ENCODE data around the gene ARHGAP9.
A peak's percentile ranks its signal among the peaks of the same experiment; 100 is the strongest.

ARHGAP9 gene

DNA sequence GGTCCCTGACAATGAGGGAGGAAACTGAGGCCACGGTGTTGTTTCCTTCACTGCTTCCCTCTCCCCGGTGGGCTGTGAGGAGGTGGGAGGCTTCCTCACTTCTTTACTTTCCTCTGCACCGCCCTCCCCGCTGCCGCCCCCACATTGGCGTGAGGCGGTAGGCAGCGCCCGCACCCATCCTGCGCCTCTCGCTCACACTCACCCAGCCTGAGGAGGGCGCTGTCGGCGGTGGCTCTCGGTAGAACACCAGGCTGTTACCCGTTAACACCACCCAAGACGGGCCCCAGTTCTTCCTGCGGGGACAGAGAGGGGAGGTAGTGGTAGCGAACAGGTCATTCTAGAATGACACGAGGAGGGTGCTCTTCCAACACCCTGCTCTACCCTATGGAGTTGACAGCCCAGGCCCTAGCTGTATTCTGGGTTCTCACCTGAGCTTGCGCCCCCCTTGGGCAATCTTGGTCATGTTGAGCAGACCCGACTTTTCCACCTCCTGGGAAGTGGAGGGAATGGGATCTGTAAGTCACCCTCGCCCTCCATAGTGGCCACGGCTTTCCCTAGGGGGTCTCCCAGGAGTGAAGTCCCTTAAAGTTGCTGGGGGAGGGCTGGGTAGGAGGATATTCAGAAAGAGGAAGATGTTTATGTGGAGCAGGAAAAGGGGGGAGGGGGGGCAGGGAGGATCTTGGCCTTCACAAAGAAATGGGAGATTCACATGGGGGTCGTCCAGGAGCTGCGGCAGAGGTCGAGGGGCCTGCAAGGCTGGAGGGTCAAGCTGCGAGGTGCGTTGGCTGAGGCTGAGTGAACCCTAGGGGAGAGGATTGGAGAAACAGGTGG, 3.3 kb downstream of the ARHGAP9 start:
- TF ChIP-seq EZH2phosphoT487 (IDR thresholded peaks at IDR 0.05; ENCODE audit: borderline replicate concordance), result no peak
- peak; percentile 40; the same call in 1 of the 2 replicates for TF ChIP-seq CTCF (conservative IDR thresholded peaks at IDR 0.05; ENCODE audit: low read length)
- Histone ChIP-seq H3K4me3 (ENCODE audit: low read length, poor library complexity, severe bottlenecking) (peak overlapping the region; percentile 79), H3K4me1 (ENCODE audit: insufficient read depth, low read length, poor library complexity, severe bottlenecking) (peaks cover 60% of the 10 kb centered on the region), H4K20me1 (ENCODE audit: insufficient read depth, low read length, poor library complexity, severe bottlenecking) (peaks cover 3% of the 10 kb centered on the region), H3K9ac (ENCODE audit: low read depth, low read length, poor library complexity, severe bottlenecking) (peak overlapping the region; percentile 86), H3K27me3 (ENCODE audit: insufficient read depth, low read length, poor library complexity, severe bottlenecking) (no peaks in the 10 kb centered on the region), H2AFZ (ENCODE audit: low read length) (no peak overlapping the region), H3F3A (ENCODE audit: low read depth) (peaks cover 8% of the 10 kb centered on the region; the same call in 1 of the 2 replicates), H3K36me3 (ENCODE audit: insufficient read depth, low read length) (peaks cover 7% of the 10 kb centered on the region; the same call in 1 of the 2 replicates), H3K9me3 (ENCODE audit: insufficient read depth, low read depth, low read length) (no peaks in the 10 kb centered on the region), H3K79me2 (ENCODE audit: insufficient read depth, low read length) (peaks cover 54% of the 10 kb centered on the region), H3K4me2 (ENCODE audit: low read depth, low read length, poor library complexity, severe bottlenecking) (peak overlapping the region; percentile 90), H3K9me2 (replicated peaks; ENCODE audit: low read depth, low read length) (no peaks in the 10 kb centered on the region)

- Histone ChIP-seq H3K4me3 (ENCODE audit: low read length, poor library complexity, severe bottlenecking) (peak overlapping the region; percentile 79), H3K9ac (ENCODE audit: low read depth, low read length, poor library complexity, severe bottlenecking) (no peak overlapping the region), H3K36me3 (ENCODE audit: insufficient read depth, low read length) (peaks cover 7% of the 10 kb centered on the region; the same call in 1 of the 2 replicates), H3K4me1 (ENCODE audit: insufficient read depth, low read length, poor library complexity, severe bottlenecking) (peaks cover 53% of the 10 kb centered on the region), H3F3A (ENCODE audit: low read depth) (peaks cover 3% of the 10 kb centered on the region; the same call in 1 of the 2 replicates), H3K9me2 (replicated peaks; ENCODE audit: low read depth, low read length) (no peaks in the 10 kb centered on the region), H3K27me3 (ENCODE audit: insufficient read depth, low read length, poor library complexity, severe bottlenecking) (no peaks in the 10 kb centered on the region), H3K9me3 (ENCODE audit: insufficient read depth, low read depth, low read length) (no peaks in the 10 kb centered on the region), H2AFZ (ENCODE audit: low read length) (no peak overlapping the region), H3K4me2 (ENCODE audit: low read depth, low read length, poor library complexity, severe bottlenecking) (peak overlapping the region; percentile 90), H4K20me1 (ENCODE audit: insufficient read depth, low read length, poor library complexity, severe bottlenecking) (peaks cover 3% of the 10 kb centered on the region), H3K79me2 (ENCODE audit: insufficient read depth, low read length) (peaks cover 54% of the 10 kb centered on the region)
- TF ChIP-seq CTCF (conservative IDR thresholded peaks at IDR 0.05; ENCODE audit: low read length) (no peak), EZH2phosphoT487 (IDR thresholded peaks at IDR 0.05; ENCODE audit: borderline replicate concordance) (no peak)
These were observed 4.2 kb downstream of the ARHGAP9 start for GRCh38 chr12:57475271-57476161.

DNA sequence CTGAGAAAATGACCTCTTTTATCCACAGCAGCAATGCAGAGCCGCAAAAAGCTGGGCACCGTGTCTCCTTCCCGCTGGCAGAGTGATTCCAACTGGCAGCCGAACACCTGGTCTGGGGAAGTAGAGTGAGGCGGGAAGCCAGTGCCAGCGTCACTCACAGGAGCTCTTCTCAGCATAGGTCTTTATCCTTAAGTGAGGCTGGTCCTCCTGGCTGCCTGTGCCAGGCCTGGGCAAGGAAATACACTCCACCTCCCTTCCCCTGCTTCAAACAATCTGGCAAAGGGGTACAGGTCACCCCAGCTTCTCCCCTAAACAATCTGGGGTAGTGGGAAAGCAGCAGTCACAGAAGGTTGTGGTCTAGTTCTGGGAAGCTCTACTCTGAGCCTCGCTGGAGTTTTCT, 4.8 kb downstream of the ARHGAP9 start:
- Histone ChIP-seq H2AFZ (ENCODE audit: low read length) (no peak overlapping the region), H4K20me1 (ENCODE audit: insufficient read depth, low read length, poor library complexity, severe bottlenecking) (peaks cover 3% of the 10 kb centered on the region), H3K9ac (ENCODE audit: low read depth, low read length, poor library complexity, severe bottlenecking) (no peak overlapping the region), H3K4me2 (ENCODE audit: low read depth, low read length, poor library complexity, severe bottlenecking) (peak overlapping the region; percentile 36), H3K79me2 (ENCODE audit: insufficient read depth, low read length) (peaks cover 54% of the 10 kb centered on the region), H3K9me3 (ENCODE audit: insufficient read depth, low read depth, low read length) (no peaks in the 10 kb centered on the region), H3K36me3 (ENCODE audit: insufficient read depth, low read length) (peaks cover 7% of the 10 kb centered on the region; the same call in 1 of the 2 replicates), H3K4me1 (ENCODE audit: insufficient read depth, low read length, poor library complexity, severe bottlenecking) (peaks cover 46% of the 10 kb centered on the region), H3K9me2 (replicated peaks; ENCODE audit: low read depth, low read length) (no peaks in the 10 kb centered on the region), H3K4me3 (ENCODE audit: low read length, poor library complexity, severe bottlenecking) (no peak overlapping the region), H3F3A (ENCODE audit: low read depth) (peaks cover 3% of the 10 kb centered on the region; the same call in 1 of the 2 replicates), H3K27me3 (ENCODE audit: insufficient read depth, low read length, poor library complexity, severe bottlenecking) (no peaks in the 10 kb centered on the region)
- TF ChIP-seq CTCF (conservative IDR thresholded peaks at IDR 0.05; ENCODE audit: low read length), result no peak
- no peak for TF ChIP-seq EZH2phosphoT487 (IDR thresholded peaks at IDR 0.05; ENCODE audit: borderline replicate concordance)

Data from Loucy (cell line).